ENCODE results near the gene ATPAF2. TPM values are rescaled to one million over a fixed set of nuclear protein-coding genes. Genes with fewer than 3 reads are reported as not detected.

ATPAF2 gene
- polyA plus RNA-seq, 2 donors, result 16.2 to 21.0 TPM

GRCh38 chr17:17971431-17972125 is 67.4 kb downstream of the ATPAF2 start:
- WGBS, 2 donors, result 1 to 3% methylated on average over 19 to 33 of the region's 33 CpGs
- peaks cover 5 to 6% of the 10 kb centered on the region in 2 donors for H3K4me1 ChIP-seq (ENCODE audit: control insufficient read depth in 2 of 2, insufficient read depth in 2 of 2, low read length in 1 of 2)
- peak overlapping the region; percentile 92 to 97 for H3K27ac ChIP-seq (ENCODE audit: low read depth in 2 of 2, low read length in 1 of 2)

GRCh38 chr17:17970699-17971430 is 68.1 kb downstream of the ATPAF2 start:
- no peaks in the 10 kb centered on the region for H3K36me3 ChIP-seq (ENCODE audit: control insufficient read depth in 2 of 2, insufficient read depth in 2 of 2, low read length in 1 of 2)

More at GRCh38 chr17:17971431-17972125, 67.4 kb downstream of the ATPAF2 start:
- no peaks in the 10 kb centered on the region for H3K9me3 ChIP-seq (ENCODE audit: control insufficient read depth in 2 of 2, insufficient read depth in 1 of 2, low read depth in 1 of 2, low read length in 1 of 2)
- peak overlapping the region; percentile 70 to 97 for H3K4me3 ChIP-seq (ENCODE audit: low read depth in 1 of 2, low read length in 2 of 2)
- no peaks in the 10 kb centered on the region for H3K27me3 ChIP-seq (ENCODE audit: control insufficient read depth in 1 of 2, insufficient read depth in 2 of 2, low read length in 2 of 2)
- H3K36me3 ChIP-seq (ENCODE audit: control insufficient read depth in 2 of 2, insufficient read depth in 2 of 2, low read length in 1 of 2), result no peaks in the 10 kb centered on the region

More at GRCh38 chr17:17970699-17971430, 68.1 kb downstream of the ATPAF2 start:
- 10 to 35% methylated on average over 1 of the region's 1 CpG for WGBS, 2 donors
- Histone ChIP-seq H3K4me1 (ENCODE audit: control insufficient read depth in 2 of 2, insufficient read depth in 2 of 2, low read length in 1 of 2) (peaks cover 5 to 6% of the 10 kb centered on the region in 2 donors), H3K27me3 (ENCODE audit: control insufficient read depth in 1 of 2, insufficient read depth in 2 of 2, low read length in 2 of 2) (no peaks in the 10 kb centered on the region), H3K27ac (ENCODE audit: low read depth in 2 of 2, low read length in 1 of 2) (peak overlapping the region; percentile 92 to 97), H3K9me3 (ENCODE audit: control insufficient read depth in 2 of 2, insufficient read depth in 1 of 2, low read depth in 1 of 2, low read length in 1 of 2) (no peaks in the 10 kb centered on the region), H3K4me3 (ENCODE audit: low read depth in 1 of 2, low read length in 2 of 2) (peak overlapping the region; percentile 70 to 97)

Other genes starting within 250 kb of the ATPAF2 start
- 100 to 1,000 TPM in 1 of 2 donors, 10 to 100 TPM in 1; 95.1 to 116 TPM for gene SREBF1, start 202.2 kb downstream of the ATPAF2 start, polyA plus RNA-seq
- gene TOM1L2, start 66.8 kb downstream of the ATPAF2 start, polyA plus RNA-seq, result 10 to 100 TPM; 49.9 to 83.2 TPM
- 1 to 10 TPM in 1 of 2 donors, under 1 TPM in 1; 0.72 to 1.4 TPM for gene DRC3, start 66.3 kb downstream of the ATPAF2 start, polyA plus RNA-seq
- gene GID4, start 240 bp upstream of the ATPAF2 start, polyA plus RNA-seq, result 1 to 10 TPM; 6.2 to 7.5 TPM
- 10 to 100 TPM; 29.8 to 35.0 TPM for gene DRG2, start 48.8 kb upstream of the ATPAF2 start, polyA plus RNA-seq
- gene MYO15A, start 69.6 kb upstream of the ATPAF2 start, polyA plus RNA-seq, result under 1 TPM; 0.51 to 0.68 TPM
- gene ALKBH5, start 144.7 kb upstream of the ATPAF2 start, polyA plus RNA-seq, result 10 to 100 TPM; 19.4 to 20.4 TPM
- gene LLGL1, start 186.5 kb upstream of the ATPAF2 start, polyA plus RNA-seq, result 10 to 100 TPM; 11.4 to 12.5 TPM
- gene FLII, start 219.6 kb upstream of the ATPAF2 start, polyA plus RNA-seq, result 100 to 1,000 TPM; 218 to 258 TPM
- gene MIEF2, start 221.5 kb upstream of the ATPAF2 start, polyA plus RNA-seq, result 10 to 100 TPM in 1 of 2 donors, 1 to 10 TPM in 1; 7.6 to 11.4 TPM

Data from esophagus (tissue), 2 donors.